ENCODE data around the gene GRB10.

Gene GRB10

DNA sequence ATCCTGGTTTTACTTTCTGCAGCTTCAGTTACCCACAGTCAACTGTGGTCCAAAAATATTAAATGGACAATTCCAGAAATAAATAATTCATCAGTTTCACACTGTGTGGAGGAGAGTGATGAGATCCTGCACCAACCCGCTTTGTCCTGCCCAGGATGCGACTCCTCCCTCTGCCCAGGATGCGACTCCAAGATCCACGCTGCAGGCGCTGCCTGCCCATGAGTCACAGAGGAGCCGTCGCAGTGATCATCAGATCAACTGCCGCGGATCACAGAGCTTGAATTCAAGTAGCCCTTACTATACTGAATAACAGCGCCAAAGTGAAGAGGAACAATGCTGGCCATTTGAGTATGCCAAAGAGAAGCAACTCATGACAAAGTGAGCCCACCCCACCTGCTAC is 61.5 kb downstream of the GRB10 start:
- in situ Hi-C loops (cut with MboI; ENCODE audit: low pct_unique_long_range_greater_than_20kb, low sequenced_read_pairs, unreplicated experiment), result no loop called here
- TF ChIP-seq, protein P1, sequence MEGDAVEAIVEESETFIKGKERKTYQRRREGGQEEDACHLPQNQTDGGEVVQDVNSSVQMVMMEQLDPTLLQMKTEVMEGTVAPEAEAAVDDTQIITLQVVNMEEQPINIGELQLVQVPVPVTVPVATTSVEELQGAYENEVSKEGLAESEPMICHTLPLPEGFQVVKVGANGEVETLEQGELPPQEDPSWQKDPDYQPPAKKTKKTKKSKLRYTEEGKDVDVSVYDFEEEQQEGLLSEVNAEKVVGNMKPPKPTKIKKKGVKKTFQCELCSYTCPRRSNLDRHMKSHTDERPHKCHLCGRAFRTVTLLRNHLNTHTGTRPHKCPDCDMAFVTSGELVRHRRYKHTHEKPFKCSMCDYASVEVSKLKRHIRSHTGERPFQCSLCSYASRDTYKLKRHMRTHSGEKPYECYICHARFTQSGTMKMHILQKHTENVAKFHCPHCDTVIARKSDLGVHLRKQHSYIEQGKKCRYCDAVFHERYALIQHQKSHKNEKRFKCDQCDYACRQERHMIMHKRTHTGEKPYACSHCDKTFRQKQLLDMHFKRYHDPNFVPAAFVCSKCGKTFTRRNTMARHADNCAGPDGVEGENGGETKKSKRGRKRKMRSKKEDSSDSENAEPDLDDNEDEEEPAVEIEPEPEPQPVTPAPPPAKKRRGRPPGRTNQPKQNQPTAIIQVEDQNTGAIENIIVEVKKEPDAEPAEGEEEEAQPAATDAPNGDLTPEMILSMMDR (IDR thresholded peaks at IDR 0.05; ENCODE audit: extremely low read depth, insufficient read depth, missing control alignments), result no peak
- no peak for DNase-seq (ENCODE audit: low spot score)

DNA sequence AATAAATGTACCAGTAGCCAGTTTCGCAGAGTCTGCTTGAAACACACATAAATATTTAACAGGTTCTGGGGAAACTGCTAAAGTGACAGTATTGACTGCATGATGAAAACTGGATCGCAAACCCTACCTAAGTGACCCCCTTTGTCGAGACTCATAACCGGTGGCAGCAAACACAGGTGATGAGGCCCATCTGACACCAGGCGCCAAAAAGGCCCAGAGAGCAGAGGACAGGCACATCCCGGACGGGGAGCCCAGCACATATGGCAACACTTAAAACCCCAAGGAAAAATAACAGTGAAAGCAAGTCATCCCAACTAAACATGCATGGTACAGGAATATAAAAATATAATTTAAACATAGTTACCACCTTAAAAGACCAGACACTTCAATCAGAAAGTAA is 62.4 kb downstream of the GRB10 start:
- TF ChIP-seq, protein P1 (IDR thresholded peaks at IDR 0.05; ENCODE audit: extremely low read depth, insufficient read depth, missing control alignments), result no peak
- in situ Hi-C loops (cut with MboI; ENCODE audit: low pct_unique_long_range_greater_than_20kb, low sequenced_read_pairs, unreplicated experiment), result no loop called here

DNA sequence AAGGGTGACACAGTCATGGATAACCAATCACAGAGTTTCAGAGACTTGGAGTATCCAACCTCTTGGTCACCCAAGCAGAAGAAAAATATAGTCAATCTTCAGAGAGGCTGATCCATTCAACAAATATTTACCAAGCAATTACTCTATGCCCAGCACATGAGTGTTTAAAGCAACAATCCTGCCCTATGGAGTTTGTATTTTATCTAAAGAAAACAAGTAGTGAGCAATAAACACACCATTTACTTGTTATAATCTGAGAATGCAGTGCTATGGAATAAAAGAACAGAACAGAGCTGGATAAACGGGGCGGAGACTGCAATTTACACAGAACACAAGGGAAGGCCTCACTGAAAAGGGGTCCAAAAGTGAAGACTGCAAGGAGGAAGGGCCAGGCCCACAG is 63.8 kb downstream of the GRB10 start:
- in situ Hi-C loops (cut with MboI; ENCODE audit: low pct_unique_long_range_greater_than_20kb, low sequenced_read_pairs, unreplicated experiment), result no loop called here
- TF ChIP-seq, protein P1 (IDR thresholded peaks at IDR 0.05; ENCODE audit: extremely low read depth, insufficient read depth, missing control alignments), result no peak
- DNase-seq (ENCODE audit: low spot score), result no peak

More for the DNA sequence above, 62.4 kb downstream of the GRB10 start:
- DNase-seq (ENCODE audit: low spot score), result no peak

DNA sequence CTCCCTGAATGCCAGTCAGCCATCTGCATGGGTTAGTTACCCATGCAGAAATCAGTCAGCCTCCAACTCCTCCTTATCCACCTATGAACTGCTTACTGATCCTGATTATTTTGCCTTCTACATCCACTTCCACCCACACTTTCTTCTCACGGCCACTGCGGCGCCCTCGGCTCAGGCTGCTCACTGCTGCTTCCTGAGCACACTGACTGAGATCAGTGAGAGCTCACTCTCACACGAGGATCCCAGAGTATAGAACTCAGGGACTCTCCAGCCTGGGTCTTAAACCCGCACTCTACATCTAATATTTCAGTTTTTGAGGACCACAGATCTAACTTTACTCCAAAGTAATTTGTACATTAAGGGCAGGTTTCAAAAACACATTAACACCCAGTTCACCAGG is 64.4 kb downstream of the GRB10 start:
- TF ChIP-seq, protein P1 (IDR thresholded peaks at IDR 0.05; ENCODE audit: extremely low read depth, insufficient read depth, missing control alignments), result no peak
- DNase-seq (ENCODE audit: low spot score), result no peak
- in situ Hi-C loops (cut with MboI; ENCODE audit: low pct_unique_long_range_greater_than_20kb, low sequenced_read_pairs, unreplicated experiment), result no loop called here

DNA sequence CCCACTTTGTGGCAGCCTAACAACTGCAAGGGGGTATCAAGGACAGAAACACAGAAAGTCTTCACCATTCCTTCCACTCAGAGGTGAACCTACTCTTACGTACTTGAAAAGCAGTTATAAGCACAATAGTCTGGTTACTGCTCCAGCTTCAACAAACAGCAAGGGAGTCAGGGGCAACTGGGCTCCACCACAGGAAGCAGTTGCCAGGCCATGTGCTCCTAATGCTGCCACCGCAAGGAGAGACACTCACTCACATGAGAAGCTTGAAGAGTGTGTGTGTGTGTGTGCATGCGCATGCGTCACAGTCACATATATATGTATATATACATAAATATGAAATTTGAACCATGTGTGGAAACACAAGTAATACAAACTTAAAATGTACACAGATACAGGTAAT is 65.5 kb downstream of the GRB10 start:
- no peak for DNase-seq (ENCODE audit: low spot score)
- TF ChIP-seq, protein P1 (IDR thresholded peaks at IDR 0.05; ENCODE audit: extremely low read depth, insufficient read depth, missing control alignments), result no peak
- in situ Hi-C loops (cut with MboI; ENCODE audit: low pct_unique_long_range_greater_than_20kb, low sequenced_read_pairs, unreplicated experiment), result no loop called here

DNA sequence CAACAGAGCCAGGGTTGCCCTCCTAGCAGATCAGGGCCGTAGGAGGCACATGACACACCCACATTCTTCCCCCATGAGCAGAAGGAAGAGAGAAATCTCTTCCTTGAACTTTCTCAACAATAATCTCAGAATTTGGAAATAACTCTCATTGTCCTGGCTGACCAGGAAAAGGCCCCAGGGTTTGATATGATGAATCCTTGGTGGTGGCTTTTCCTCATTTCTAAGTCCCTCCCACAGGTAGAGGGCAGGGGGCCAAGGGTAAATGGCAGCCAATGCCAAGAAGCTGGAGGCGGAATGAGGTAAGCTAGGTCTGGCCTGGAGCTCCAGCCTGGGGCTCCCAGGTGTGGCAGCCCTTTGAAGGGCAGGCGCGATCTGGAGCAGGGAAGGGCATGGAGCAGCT is 67.8 kb downstream of the GRB10 start:
- TF ChIP-seq, protein P1 (IDR thresholded peaks at IDR 0.05; ENCODE audit: extremely low read depth, insufficient read depth, missing control alignments), result no peak
- in situ Hi-C loops (cut with MboI; ENCODE audit: low pct_unique_long_range_greater_than_20kb, low sequenced_read_pairs, unreplicated experiment), result no loop called here
- DNase-seq (ENCODE audit: low spot score), result no peak
